H1 (cell line): ENCODE results near the gene SMARCD2. TPM values are rescaled to one million over a fixed set of nuclear protein-coding genes. Genes with fewer than 3 reads are reported as not detected.
"Not testable (repeated sequence)": the region's sequence is repeated elsewhere in the genome, so short reads cannot be mapped to it uniquely, and the experiment has no call there.

Experiments
- CTCF ChIA-PET: fragments of 300-600 bp; sonication (Branson Sonifier 250); formaldehyde crosslinking; loops from one replicate; lab custom pipeline; 2021; ENCODE audit not compliant: partially characterized antibody; lab: Charles Lee
- POLR2A ChIA-PET: fragments of 300-600 bp; sonication (Branson Sonifier 250); formaldehyde crosslinking; loops from one replicate; lab custom pipeline; 2021; ENCODE audit warnings: inconsistent platforms; ENCODE audit not compliant: partially characterized antibody; lab: Charles Lee
- DNase-seq, 2 experiments: peaks; one replicate each; pipeline versions ENCODE4 v3.0.0 to v3.0.0-alpha.2; 2010 to 2022; ENCODE audit warnings: low spot score in 2 of 2, low read depth in 1 of 2, mixed read lengths in 1 of 2
- FAIRE-seq: peaks from 2 replicates; lab custom pipeline; 2011; peaks lifted over from hg19 to GRCh38; lab: Jason Lieb, UNC
- H2AFZ ChIP-seq: 2 replicates; pipeline ENCODE4 v1.8.1; 2012; ENCODE audit warnings: low read length, inconsistent platforms
- H2AK5ac ChIP-seq: 2 replicates; pipeline ENCODE4 v1.6.1; 2013; ENCODE audit warnings: low read depth, low read length
- H2BK120ac ChIP-seq: replicated peaks from 2 replicates; pipeline ENCODE3; 2013; ENCODE audit warnings: low read depth, low read length, inconsistent platforms
- H2BK12ac ChIP-seq: 2 replicates; pipeline ENCODE4 v1.6.1; 2013; ENCODE audit warnings: low read depth, low read length
- H2BK15ac ChIP-seq: 2 replicates; pipeline ENCODE4 v1.6.1; 2013; ENCODE audit warnings: low read length
- H2BK20ac ChIP-seq: 2 replicates; pipeline ENCODE4 v1.6.1; 2013; ENCODE audit warnings: low read length
- H2BK5ac ChIP-seq: 2 replicates; pipeline ENCODE4 v1.6.1; 2013; ENCODE audit warnings: low read depth, low read length
- H3K14ac ChIP-seq: 2 replicates; pipeline ENCODE4 v1.6.1; 2013; ENCODE audit warnings: inconsistent platforms; ENCODE audit not compliant: insufficient read length
- H3K18ac ChIP-seq: 2 replicates; pipeline ENCODE4 v1.6.1; 2013; ENCODE audit warnings: low read length; ENCODE audit errors: extremely low read depth
- H3K23ac ChIP-seq: 2 replicates; pipeline ENCODE4 v1.6.1; 2013; ENCODE audit warnings: inconsistent platforms; ENCODE audit not compliant: insufficient read length
- H3K23me2 ChIP-seq: 2 replicates; pipeline ENCODE4 v1.6.1; 2013; ENCODE audit warnings: low read depth, low read length
- H3K27ac ChIP-seq: 2 replicates; pipeline ENCODE4 v1.6.1; 2011; ENCODE audit warnings: low read depth, low read length, inconsistent platforms
- H3K27me3 ChIP-seq, 4 experiments: replicated peaks in 1 of 4; 1 replicate in 1 of 4; 2 replicates in 3 of 4; pipeline versions ENCODE4 v1.6.1 to v1.8.1; 2011 to 2013; ENCODE audit warnings: low read length in 3 of 4, mild to moderate bottlenecking in 3 of 4, inconsistent platforms in 2 of 4, mixed read lengths in 2 of 4, moderate library complexity in 1 of 4; ENCODE audit not compliant: control insufficient read depth in 3 of 4, insufficient read depth in 3 of 4; ENCODE audit errors: extremely low read depth in 1 of 4
- H3K36me3 ChIP-seq, 4 experiments: 2 replicates each; pipeline versions ENCODE4 v1.6.1 to v1.8.1; 2011 to 2013; ENCODE audit warnings: mild to moderate bottlenecking in 4 of 4, low read length in 3 of 4, moderate library complexity in 2 of 4, control low read depth in 1 of 4, inconsistent platforms in 1 of 4; ENCODE audit not compliant: insufficient read depth in 4 of 4, control insufficient read depth in 2 of 4
- H3K4ac ChIP-seq: replicated peaks from 2 replicates; pipeline ENCODE3; 2013; ENCODE audit warnings: low read length, low read depth, mixed read lengths, inconsistent platforms; ENCODE audit not compliant: insufficient read length
- H3K4me1 ChIP-seq, 4 experiments: replicated peaks in 1 of 4; 1 replicate in 1 of 4; 2 replicates in 3 of 4; pipeline versions ENCODE4 v1.6.1 to v1.8.1; 2011 to 2013; ENCODE audit warnings: low read length in 3 of 4, inconsistent platforms in 2 of 4, mixed read lengths in 1 of 4; ENCODE audit not compliant: insufficient read depth in 4 of 4, control insufficient read depth in 3 of 4
- H3K4me2 ChIP-seq, 2 experiments: 2 replicates each; pipeline versions ENCODE4 v1.6.1 to v1.8.1; 2011 to 2013; ENCODE audit warnings: low read depth in 2 of 2, low read length in 2 of 2, control low read depth in 1 of 2, inconsistent platforms in 1 of 2, mild to moderate bottlenecking in 1 of 2; ENCODE audit not compliant: insufficient read depth in 1 of 2
- H3K4me3 ChIP-seq, 4 experiments: fragments of 200-600, 300-600 bp in 1 of 4; sonication (generic), shearing (Covaris generic), sonication (Bioruptor Twin) in 1 of 4; 2 replicates each; pipeline versions ENCODE4 v1.5.1 to v1.8.1; 2011 to 2016; ENCODE audit warnings: low read length in 4 of 4, low read depth in 3 of 4, control low read depth in 2 of 4, inconsistent platforms in 2 of 4, mild to moderate bottlenecking in 2 of 4, mixed read lengths in 1 of 4, moderate library complexity in 1 of 4; ENCODE audit not compliant: insufficient read depth in 2 of 4; ENCODE audit errors: extremely low read depth in 1 of 4
- H3K56ac ChIP-seq: replicated peaks from 2 replicates; pipeline ENCODE3; 2013; ENCODE audit warnings: low read depth, mild to moderate bottlenecking, mixed read lengths, low read length, inconsistent platforms; ENCODE audit not compliant: insufficient read length
- H3K79me1 ChIP-seq: 2 replicates; pipeline ENCODE4 v1.6.1; 2013; ENCODE audit warnings: low read depth, low read length, control low read depth
- H3K79me2 ChIP-seq, 2 experiments: 2 replicates each; pipeline versions ENCODE4 v1.6.1 to v1.8.1; 2012 to 2013; ENCODE audit warnings: low read length in 2 of 2, mild to moderate bottlenecking in 2 of 2, inconsistent platforms in 1 of 2; ENCODE audit not compliant: insufficient read depth in 2 of 2, control insufficient read depth in 1 of 2
- H3K9ac ChIP-seq, 4 experiments: replicated peaks in 1 of 4; 1 replicate in 1 of 4; 2 replicates in 3 of 4; pipeline versions ENCODE4 v1.6.1 to v1.8.1; 2011 to 2013; ENCODE audit warnings: low read depth in 3 of 4, low read length in 3 of 4, control low read depth in 2 of 4, mild to moderate bottlenecking in 2 of 4, moderate library complexity in 2 of 4, inconsistent platforms in 1 of 4; ENCODE audit errors: extremely low read depth in 1 of 4
- H3K9me3 ChIP-seq, 2 experiments: 2 replicates each; pipeline versions ENCODE4 v1.6.1 to v1.8.1; 2012 to 2013; ENCODE audit warnings: mild to moderate bottlenecking in 2 of 2, moderate library complexity in 2 of 2, control low read depth in 1 of 2, inconsistent platforms in 1 of 2, low read depth in 1 of 2, low read length in 1 of 2, mixed read lengths in 1 of 2; ENCODE audit not compliant: insufficient read depth in 2 of 2
- H4K20me1 ChIP-seq, 2 experiments: replicated peaks in 1 of 2; 2 replicates each; pipeline versions ENCODE3 to v1.8.1; 2011 to 2013; ENCODE audit warnings: inconsistent platforms in 2 of 2, low read length in 2 of 2, mild to moderate bottlenecking in 1 of 2; ENCODE audit not compliant: insufficient read depth in 2 of 2, control insufficient read depth in 1 of 2
- H4K5ac ChIP-seq: 2 replicates; pipeline ENCODE4 v1.6.1; 2013; ENCODE audit warnings: low read length, low read depth, mixed read lengths, inconsistent platforms; ENCODE audit not compliant: insufficient read length
- H4K8ac ChIP-seq: 2 replicates; pipeline ENCODE4 v1.8.0; 2013; ENCODE audit warnings: mild to moderate bottlenecking, moderate library complexity, low read length, inconsistent platforms; ENCODE audit not compliant: insufficient read depth; ENCODE audit errors: extremely low read depth
- H4K91ac ChIP-seq: replicated peaks from 2 replicates; pipeline ENCODE3; 2013; ENCODE audit warnings: low read length, mixed read lengths, inconsistent platforms; ENCODE audit not compliant: insufficient read length
- whole genome bisulfite sequencing, 2 experiments: shearing (Covaris generic) in 1 of 2; methylation state at CpG; one replicate each; pipeline versions ENCODE4 v1.1.6 to v1.1.7; 2013 to 2015; ENCODE audit warnings: low lambda C conversion rate in 2 of 2, mixed read lengths in 2 of 2, inconsistent platforms in 1 of 2, low coverage in 1 of 2, missing lambda C conversion rate in 1 of 2; ENCODE audit not compliant: insufficient replicate concordance in 2 of 2, insufficient coverage in 1 of 2, insufficient read length in 1 of 2; ENCODE audit errors: extremely low coverage in 1 of 2, missing lambda C conversion rate in 1 of 2; 5-methylcytosine and 5-hydroxymethylcytosine counted together
- polyA plus RNA-seq, 7 experiments: library from polyadenylated mRNA; depleted of rRNA in 3 of 7; stranded (reverse) in 5 of 7; unstranded in 2 of 7; fragments of >200 nt in 5 of 7; fragments of 200-250 nt in 2 of 7; gene quantifications; 1 replicate in 5 of 7; 2 replicates in 1 of 7; 4 replicates in 1 of 7; pipeline versions ENCODE4 v1.2.1 to v1.2.3, GENCODE V29; 2011 to 2013; ENCODE audit warnings: missing spikeins in 2 of 7, mixed read lengths in 2 of 7
- total RNA-seq: library from RNA; stranded (reverse); fragmentation: NEBNext Ultra II Directional; extraction: Animal tissue kit (Norgen Biotek cat#: 25700); gene quantifications from 2 replicates; pipeline ENCODE4 v1.2.1, GENCODE V29; 2021

SMARCD2 gene
- total and polyA plus RNA-seq, 2 of the 8 experiments (the other 6 are each of a cell fraction or from before 2014, with no cell fraction given), result 90.0 to 92.2 TPM

DNA sequence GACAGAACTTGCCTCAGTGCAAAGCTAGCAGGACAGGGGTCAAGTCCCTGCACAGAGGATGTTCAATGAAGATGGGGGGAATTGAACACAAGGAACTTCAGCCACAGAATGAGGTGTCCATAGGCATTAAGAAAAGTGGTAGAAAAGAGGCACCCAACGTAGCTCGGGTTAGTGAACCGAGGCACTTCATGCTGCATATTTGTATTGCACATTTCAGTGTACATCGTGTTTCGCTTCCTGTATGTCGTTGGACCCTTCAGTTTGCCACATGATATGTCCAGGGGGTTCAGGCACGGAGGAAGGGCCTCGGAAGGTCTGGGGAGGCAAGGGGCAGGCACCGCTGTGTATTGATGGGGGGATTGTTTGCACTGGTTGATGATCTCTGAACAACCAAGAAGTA is 35.9 kb upstream of the SMARCD2 start:
- H3K4ac ChIP-seq, H3K14ac ChIP-seq, DNase-seq, H3K18ac ChIP-seq, H2BK12ac ChIP-seq, H3K4me3 ChIP-seq, H3K4me2 ChIP-seq, H2BK120ac ChIP-seq, H3K23ac ChIP-seq, H4K91ac ChIP-seq, H3K79me2 ChIP-seq, H3K9ac ChIP-seq, H3K36me3 ChIP-seq, H3K9me3 ChIP-seq, H3K56ac ChIP-seq, H4K8ac ChIP-seq, H2AFZ ChIP-seq, H3K23me2 ChIP-seq, FAIRE-seq, H2BK15ac ChIP-seq, H2BK20ac ChIP-seq, POLR2A ChIA-PET, H3K79me1 ChIP-seq, H3K27ac ChIP-seq, H2AK5ac ChIP-seq, H3K27me3 ChIP-seq, H4K20me1 ChIP-seq, H4K5ac ChIP-seq, H2BK5ac ChIP-seq: not testable (repeated sequence)
- CTCF ChIA-PET, result interaction anchor here (1.0 to 3.8 kb wide), 6 partner anchors 9 to 40 kb away, joined by 3 to 27 read pairs (median 6); partner anchors contain the start of genes CSHL1 and GH1
- peaks cover 3 to 15% (median 8%) of the 10 kb centered on the region in 4 experiments for H3K4me1 ChIP-seq
- WGBS, 2 experiments, result 94% methylated on average over 9 of the region's 9 CpGs; no CpG with 5 or more reads in 1 of the 2 experiments

DNA sequence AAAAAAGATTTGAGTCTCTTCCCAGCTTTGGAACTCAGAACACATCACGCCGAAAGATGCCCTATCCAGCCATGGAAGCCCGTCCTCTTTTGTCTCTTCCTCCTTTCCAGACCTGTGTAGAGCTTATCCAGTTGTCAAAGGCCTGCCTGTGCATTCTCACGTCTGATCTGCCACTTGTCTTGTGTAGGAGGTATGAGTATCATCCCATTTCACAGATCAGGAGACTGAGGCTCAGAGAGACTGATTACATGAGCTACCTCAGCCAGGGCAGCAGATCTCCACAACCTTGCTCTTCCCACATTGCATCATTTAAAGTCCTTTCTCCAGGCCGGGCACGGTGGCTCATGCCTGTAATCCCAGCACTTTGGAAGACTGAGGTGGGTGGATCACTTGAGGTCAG is 32.2 kb upstream of the SMARCD2 start:
- H3K27ac ChIP-seq, H3K4me3 ChIP-seq, H4K5ac ChIP-seq, H3K18ac ChIP-seq, H2BK15ac ChIP-seq, H3K23me2 ChIP-seq, H3K23ac ChIP-seq, H4K91ac ChIP-seq, H3K4me1 ChIP-seq, H3K9me3 ChIP-seq, FAIRE-seq, H3K4me2 ChIP-seq, H4K20me1 ChIP-seq, H2AK5ac ChIP-seq, H3K4ac ChIP-seq, H3K14ac ChIP-seq, H2BK20ac ChIP-seq, H2BK12ac ChIP-seq, H4K8ac ChIP-seq, DNase-seq, H3K36me3 ChIP-seq, H2AFZ ChIP-seq, H3K56ac ChIP-seq, H3K79me1 ChIP-seq, H3K79me2 ChIP-seq, H2BK5ac ChIP-seq, H2BK120ac ChIP-seq, H3K27me3 ChIP-seq, H3K9ac ChIP-seq: not testable (repeated sequence)
- CTCF ChIA-PET, result interaction anchor here (0.6 to 1.8 kb wide), 15 partner anchors 8 to 145 kb away, joined by 3 to 10 read pairs (median 3); partner anchors contain the start of gene CSHL1
- POLR2A ChIA-PET, result interaction anchor here (0.6 kb wide), 1 partner anchor 8 kb away, joined by 4 read pairs; no protein-coding TSS in a partner anchor
- WGBS, 2 experiments, result 71% methylated on average over 4 of the region's 6 CpGs; no CpG with 5 or more reads in 1 of the 2 experiments
